Activated CD8-positive, alpha-beta T cell treated with anti-CD3 and anti-CD28 coated beads for 36 hours (primary cell): Measurements from ENCODE around the gene RICTOR. TPM values are rescaled to one million over a fixed set of nuclear protein-coding genes. Genes with fewer than 3 reads are reported as not detected.

Source experiments
- ATAC-seq: fragments of 200-7000 bp; cut with Tn5 transposase; one replicate; pipeline ENCODE4 v1.10.0; 2021; ENCODE audit warnings: mild to moderate bottlenecking, moderate library complexity
- CTCF ChIA-PET: fragments of 350-600 bp; sonication (Branson Sonifier 250); formaldehyde crosslinking; loops from one replicate; lab custom pipeline; 2021; ENCODE audit warnings: antibody characterized with exemption; lab: Charles Lee
- POLR2A ChIA-PET: fragments of 350-600 bp; sonication (Branson Sonifier 250); formaldehyde crosslinking; loops from one replicate; lab custom pipeline; 2021; ENCODE audit warnings: antibody characterized with exemption; lab: Charles Lee
- DNase-seq: peaks from one replicate; pipeline ENCODE4 v3.0.0-alpha.2; 2020
- H3K27ac Mint-ChIP-seq: one replicate; pipeline ENCODE4 v1.8.0; 2021; ENCODE audit warnings: mild to moderate bottlenecking, mixed read lengths
- H3K27me3 Mint-ChIP-seq: one replicate; pipeline ENCODE4 v1.8.0; 2021; ENCODE audit warnings: mixed read lengths
- H3K36me3 Mint-ChIP-seq: one replicate; pipeline ENCODE4 v1.8.0; 2021; ENCODE audit warnings: low read depth, mixed read lengths
- H3K4me1 Mint-ChIP-seq: one replicate; pipeline ENCODE4 v1.8.0; 2021; ENCODE audit warnings: low read depth, mixed read lengths
- H3K4me3 Mint-ChIP-seq: one replicate; pipeline ENCODE4 v1.8.0; 2021; ENCODE audit warnings: mild to moderate bottlenecking, moderate library complexity, mixed read lengths
- H3K9me3 Mint-ChIP-seq: one replicate; pipeline ENCODE4 v1.8.0; 2021; ENCODE audit warnings: mixed read lengths
- CTCF ChIP-seq: fragments of 200-600 bp; IDR thresholded peaks from one replicate; pipeline ENCODE4 v1.8.0; 2022; ENCODE audit warnings: antibody characterized with exemption, mild to moderate bottlenecking
- intact Hi-C: fragments of 100-400 bp; cut with micrococcal nuclease; formaldehyde crosslinking; loops from one replicate; pipeline ENCODE4 v1.10.0; 2022
- total RNA-seq, 2 experiments: library from RNA; stranded (reverse); gene quantifications; one replicate each; pipeline ENCODE4 v1.2.3, GENCODE V29; 2021

RICTOR gene
- total RNA-seq, 2 experiments from 2014 or later, result 23.9 to 26.1 TPM

GRCh38 chr5:39072925-39073766 is 1.1 kb downstream of the RICTOR start:
- peak; percentile 45 for ATAC-seq
- intact Hi-C loops, result loop anchor here (10.0 kb wide), 2 partner anchors 78 to 132 kb away; no protein-coding TSS in a partner anchor
- no peak for TF ChIP-seq CTCF
- Mint-ChIP-seq H3K36me3 (peaks cover 23% of the 10 kb centered on the region), H3K9me3 (no peaks in the 10 kb centered on the region), H3K4me3 (peak overlapping the region; percentile 93), H3K27me3 (peaks cover 15% of the 10 kb centered on the region), H3K27ac (peak overlapping the region; percentile 92), H3K4me1 (peaks cover 32% of the 10 kb centered on the region)
- CTCF ChIA-PET, result interaction anchor here (0.6 to 2.4 kb wide), 4 partner anchors 8 to 1825 kb away, joined by 3 to 8 read pairs (median 6); no protein-coding TSS in a partner anchor
- peak; percentile 82 for DNase-seq
- POLR2A ChIA-PET, result interaction anchor here (1.2 to 1.6 kb wide), 2 partner anchors 71 to 114 kb away, joined by 3 read pairs; no protein-coding TSS in a partner anchor

- intact Hi-C loops, result no loop called here
- CTCF ChIA-PET, result no interaction called here
- ATAC-seq, result no peak
- no peak overlapping the region for H3K27ac Mint-ChIP-seq
- peaks cover 20% of the 10 kb centered on the region for H3K9me3 Mint-ChIP-seq
- H3K4me1 Mint-ChIP-seq, result peaks cover 43% of the 10 kb centered on the region
- H3K36me3 Mint-ChIP-seq, result peaks cover 54% of the 10 kb centered on the region
- TF ChIP-seq CTCF, result no peak
- POLR2A ChIA-PET, result no interaction called here
- no peak for DNase-seq
- no peaks in the 10 kb centered on the region for H3K27me3 Mint-ChIP-seq
- H3K4me3 Mint-ChIP-seq, result no peak overlapping the region
Measured at GRCh38 chr5:39068099-39068498, 6.1 kb downstream of the RICTOR start.

GRCh38 chr5:39064450-39064849 is 9.7 kb downstream of the RICTOR start:
- TF ChIP-seq CTCF, result no peak
- Mint-ChIP-seq H3K27ac (no peak overlapping the region), H3K4me3 (no peak overlapping the region), H3K36me3 (peaks cover 43% of the 10 kb centered on the region), H3K9me3 (peaks cover 20% of the 10 kb centered on the region), H3K4me1 (peaks cover 56% of the 10 kb centered on the region), H3K27me3 (no peaks in the 10 kb centered on the region)
- no peak for DNase-seq
- peak; percentile 17 for ATAC-seq
- intact Hi-C loops, result no loop called here
- ChIA-PET CTCF (no interaction called here), POLR2A (no interaction called here)

- ChIA-PET CTCF (interaction anchor here (2.5 kb wide), 1 partner anchor 18 kb away, joined by 12 read pairs; no protein-coding TSS in a partner anchor), POLR2A (no interaction called here)
- H3K4me3 Mint-ChIP-seq, result no peak overlapping the region
Measured at GRCh38 chr5:39063037-39063436, 11.2 kb downstream of the RICTOR start.

More at GRCh38 chr5:39063037-39063436, 11.2 kb downstream of the RICTOR start:
- Mint-ChIP-seq H3K36me3 (peaks cover 30% of the 10 kb centered on the region), H3K27me3 (no peaks in the 10 kb centered on the region), H3K27ac (peak overlapping the region; percentile 24), H3K4me1 (peaks cover 66% of the 10 kb centered on the region), H3K9me3 (peaks cover 20% of the 10 kb centered on the region)
- intact Hi-C loops, result no loop called here
- no peak for TF ChIP-seq CTCF
- no peak for ATAC-seq
- no peak for DNase-seq
